Measurements from ENCODE around the gene UNCX.
"Not testable (repeated sequence)": the region's sequence is repeated elsewhere in the genome, so short reads cannot be mapped to it uniquely, and the experiment has no call there.

GRCh38 chr7:1202914-1203313 lies 29.8 kb upstream of the UNCX start:
- TF ChIP-seq CTCF (conservative IDR thresholded peaks at IDR 0.05; ENCODE audit: low read length); EZH2phosphoT487 (IDR thresholded peaks at IDR 0.05; ENCODE audit: borderline replicate concordance, low read depth, low read length): not testable (repeated sequence)

Data from OCI-LY7 (cell line).